GM23338 (cell line): ENCODE data around the gene JARID2.

Source experiments
- CTCF ChIP-seq, 2 experiments: fragments of 200-600 bp in 1 of 2; sonication (generic) in 1 of 2; conservative IDR thresholded peaks; 2 replicates each; pipeline versions ENCODE4 v1.5.1 to v1.6.1; 2016 to 2017; ENCODE audit warnings: antibody characterized with exemption in 2 of 2, low read depth in 2 of 2, mild to moderate bottlenecking in 2 of 2, moderate library complexity in 1 of 2
- EZH2 ChIP-seq: fragments of 200-600 bp; sonication (generic); IDR thresholded peaks from one replicate; pipeline ENCODE4 v1.8.0; 2017; ENCODE audit warnings: antibody characterized with exemption, mild to moderate bottlenecking, low read depth; ENCODE audit not compliant: unreplicated experiment
- STAT1 ChIP-seq: IDR thresholded peaks from one replicate; pipeline ENCODE4 v1.6.1; 2016; ENCODE audit warnings: antibody characterized with exemption; ENCODE audit not compliant: unreplicated experiment
- ZNF114 ChIP-seq: fragments of 250-450 bp; sonication (Bioruptor Pico); IDR thresholded peaks from 2 replicates; pipeline ENCODE4 v1.5.0; 2020; ENCODE audit warnings: mild to moderate bottlenecking, moderate library complexity

- no peak for TF ChIP-seq CTCF (conservative IDR thresholded peaks at IDR 0.05; ENCODE audit: low read depth in 2 of 2)
- no peak for TF ChIP-seq EZH2
- TF ChIP-seq ZNF114: no peak
- TF ChIP-seq STAT1: no peak
Measured at GRCh38 chr6:15290067-15290680, 44.3 kb downstream of the JARID2 start.
